GM19193 (cell line): ENCODE measurements around the gene ACSM5.

Experiments used
- POLR2A ChIP-seq: IDR thresholded peaks from 4 replicates; pipeline ENCODE4 v1.6.1; 2011; ENCODE audit not compliant: insufficient read depth, insufficient read length; ENCODE audit errors: extremely low read depth

The ACSM5 gene

DNA sequence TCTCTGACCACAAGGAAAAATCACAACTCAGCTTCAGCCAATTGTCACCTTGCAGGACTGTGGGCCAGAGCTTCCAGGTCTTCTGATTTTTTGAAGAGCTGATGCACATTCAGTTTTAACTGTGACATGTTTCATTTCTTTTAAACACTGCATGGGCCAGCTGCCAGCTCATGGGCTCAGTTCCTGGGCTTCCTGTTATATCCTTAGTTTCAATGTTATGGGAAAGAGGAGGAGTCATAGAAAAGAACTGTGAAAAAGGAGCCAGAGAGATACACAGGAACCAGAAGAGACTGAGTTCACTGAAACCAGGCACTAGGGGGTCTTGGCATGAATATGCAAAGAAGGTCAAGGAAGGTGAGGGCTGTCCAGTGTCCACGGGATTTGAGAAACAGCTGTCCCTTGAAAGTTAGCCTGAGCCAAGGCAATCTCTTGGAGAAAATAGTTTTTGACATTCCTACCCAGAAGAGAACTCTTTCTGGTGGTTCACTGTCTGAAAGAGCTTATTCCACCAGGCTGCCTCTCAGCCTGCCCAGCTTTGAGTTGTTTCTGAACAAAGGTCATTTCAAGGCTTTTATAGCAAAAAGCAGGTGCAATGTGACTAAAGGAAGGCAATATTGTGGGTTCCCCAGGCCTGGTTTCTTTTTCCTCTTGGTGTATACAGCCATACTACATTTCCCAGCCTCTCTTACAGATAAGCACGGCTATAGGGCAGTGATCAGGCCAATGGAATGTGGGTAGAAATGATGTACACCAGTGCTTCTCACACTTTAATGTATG, 15.3 kb upstream of the ACSM5 start:
- TF ChIP-seq POLR2A, result no peak

- TF ChIP-seq POLR2A, result no peak
Measured at GRCh38 chr16:20395946-20396345, 13.4 kb upstream of the ACSM5 start.

- no peak for TF ChIP-seq POLR2A
Measured at GRCh38 chr16:20396846-20397467, 12.4 kb upstream of the ACSM5 start.

DNA sequence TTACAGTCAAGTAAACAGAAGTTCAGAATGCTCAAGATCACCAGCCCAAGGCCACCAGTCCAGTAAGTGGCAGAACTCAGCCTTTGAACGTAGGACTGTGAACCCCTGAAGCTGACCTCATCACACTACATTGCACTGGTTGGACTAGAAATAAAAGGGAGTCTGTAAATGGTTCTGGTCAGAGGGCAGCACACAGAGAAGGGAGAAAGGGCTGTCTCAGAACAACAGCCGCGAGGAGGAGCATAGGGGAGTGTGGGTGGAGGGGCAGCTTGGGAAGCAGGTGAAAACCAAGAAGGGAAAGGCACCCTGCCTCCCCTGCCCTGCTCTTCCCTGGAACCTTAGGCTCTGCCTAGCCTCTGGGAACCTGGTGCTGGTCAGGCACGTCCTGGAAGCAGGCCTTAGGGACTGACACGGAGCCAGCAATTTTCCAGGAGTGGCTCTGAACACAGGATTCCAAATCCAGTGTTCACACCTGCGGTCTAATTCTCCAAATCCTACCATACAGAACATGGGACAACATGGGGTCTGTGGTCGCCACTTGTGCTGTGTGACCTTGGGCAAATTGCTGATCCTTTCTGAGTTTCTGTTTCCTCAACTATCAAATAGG, 11.8 kb upstream of the ACSM5 start:
- TF ChIP-seq POLR2A, result no peak

DNA sequence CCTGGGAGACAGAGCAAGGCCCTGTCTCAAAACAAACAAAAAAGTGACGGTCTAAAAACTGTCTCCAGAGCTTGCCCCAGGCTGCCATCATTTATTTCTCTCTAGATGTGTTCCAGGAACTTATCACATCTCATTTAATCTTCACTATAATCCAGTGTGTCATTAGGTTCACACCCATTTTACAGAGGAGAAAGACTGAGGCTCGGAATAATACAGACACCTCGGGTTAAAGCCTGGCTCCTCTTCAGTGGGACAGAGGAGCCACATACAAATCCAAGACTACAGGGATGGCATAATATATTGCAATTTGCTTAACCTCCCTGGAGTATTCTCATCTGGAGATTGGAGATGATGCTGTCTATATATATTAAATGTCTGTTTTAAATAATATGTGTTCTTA, 10.7 kb upstream of the ACSM5 start:
- no peak for TF ChIP-seq POLR2A

DNA sequence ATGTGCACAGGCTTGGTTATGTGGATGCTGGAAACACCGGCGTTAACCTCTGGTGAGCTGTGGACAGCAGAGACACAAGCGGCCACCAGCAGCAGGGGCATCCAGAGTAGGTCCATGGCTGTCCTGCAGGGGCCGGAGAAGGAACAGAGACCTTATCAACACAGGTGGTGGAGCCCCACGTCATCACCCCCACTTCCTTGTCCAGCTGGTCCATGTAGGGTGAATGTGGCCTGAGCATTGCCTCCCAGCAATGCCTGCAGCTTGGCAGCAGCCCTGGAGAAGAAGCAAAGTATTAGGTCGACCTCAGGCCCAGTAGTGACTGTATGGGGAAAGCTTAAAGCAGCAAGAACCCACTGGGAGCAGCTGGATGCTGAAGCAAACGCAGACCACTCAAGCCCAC, 10.1 kb upstream of the ACSM5 start:
- no peak for TF ChIP-seq POLR2A

DNA sequence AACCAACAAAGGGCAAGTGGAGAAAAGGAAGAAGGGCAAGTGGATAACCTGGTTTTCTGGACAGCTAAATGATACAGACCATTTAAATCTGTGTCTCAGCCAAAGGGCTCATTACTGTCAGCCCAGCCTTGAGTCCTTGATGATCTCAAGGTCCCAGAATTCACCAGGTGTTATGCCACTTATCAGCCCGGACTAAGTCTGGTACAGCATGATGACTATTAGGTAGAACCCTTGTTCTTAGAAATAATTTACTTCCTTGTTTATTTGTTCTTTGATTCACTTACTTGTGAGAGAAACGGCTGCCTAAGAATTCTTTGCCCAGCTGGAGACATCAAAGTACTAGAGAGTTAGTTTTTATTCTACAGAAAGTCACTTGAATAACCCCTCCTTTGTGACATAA, 8.3 kb upstream of the ACSM5 start:
- no peak for TF ChIP-seq POLR2A

DNA sequence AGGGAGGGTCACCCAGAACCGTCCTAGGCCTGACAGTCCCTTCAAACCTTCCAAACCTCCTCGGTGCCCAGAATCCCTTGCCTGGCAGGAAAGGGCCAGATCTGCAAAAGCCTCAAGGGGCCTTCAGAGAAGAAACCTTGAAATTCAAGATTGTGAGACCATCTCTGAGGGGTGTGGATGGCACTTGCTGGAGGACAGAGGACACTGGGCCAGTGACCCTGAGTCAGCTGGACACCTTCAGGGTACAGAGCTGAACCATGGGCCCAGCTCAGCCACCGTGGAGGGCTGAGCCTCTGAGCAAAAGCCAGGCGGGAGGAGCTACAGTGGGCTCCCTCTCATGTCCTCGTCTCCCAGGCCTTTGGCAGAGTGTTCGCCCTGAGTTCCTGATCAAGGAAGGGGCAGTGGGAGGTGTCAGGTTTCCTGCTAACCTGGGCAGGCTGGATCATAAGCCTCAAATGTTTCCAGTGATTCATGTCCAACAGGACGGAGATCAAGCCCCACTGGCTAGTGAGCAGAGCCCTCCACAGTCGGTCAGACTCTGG, 7.8 kb upstream of the ACSM5 start:
- TF ChIP-seq POLR2A, result no peak

DNA sequence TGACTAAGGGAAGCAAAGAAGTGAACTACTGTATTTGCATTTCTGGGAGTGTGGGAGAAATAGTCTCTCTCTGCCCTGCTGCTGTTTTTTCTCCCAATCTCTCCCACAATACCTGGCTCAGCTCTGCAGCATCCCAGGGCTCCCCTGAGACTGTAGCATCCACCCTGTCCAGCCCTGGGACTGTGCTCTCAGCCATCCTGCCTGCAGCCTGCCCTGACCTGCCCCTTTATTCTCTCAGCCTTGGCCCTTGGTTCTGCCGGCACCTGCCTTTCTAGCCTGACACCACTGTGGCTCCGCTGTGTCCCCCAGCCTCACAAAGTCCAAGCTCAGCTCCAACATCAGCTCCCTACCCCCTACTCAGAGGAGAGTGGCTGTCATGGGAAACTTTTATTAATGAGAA, 6.7 kb upstream of the ACSM5 start:
- no peak for TF ChIP-seq POLR2A

- TF ChIP-seq POLR2A, result no peak
Measured at GRCh38 chr16:20404637-20405036, 4.7 kb upstream of the ACSM5 start, which contains the start of gene PDILT. Gene PDILT (minus strand): TSS chr16:20404737. CDS start chr16:20399300, 5,437 bp downstream.

DNA sequence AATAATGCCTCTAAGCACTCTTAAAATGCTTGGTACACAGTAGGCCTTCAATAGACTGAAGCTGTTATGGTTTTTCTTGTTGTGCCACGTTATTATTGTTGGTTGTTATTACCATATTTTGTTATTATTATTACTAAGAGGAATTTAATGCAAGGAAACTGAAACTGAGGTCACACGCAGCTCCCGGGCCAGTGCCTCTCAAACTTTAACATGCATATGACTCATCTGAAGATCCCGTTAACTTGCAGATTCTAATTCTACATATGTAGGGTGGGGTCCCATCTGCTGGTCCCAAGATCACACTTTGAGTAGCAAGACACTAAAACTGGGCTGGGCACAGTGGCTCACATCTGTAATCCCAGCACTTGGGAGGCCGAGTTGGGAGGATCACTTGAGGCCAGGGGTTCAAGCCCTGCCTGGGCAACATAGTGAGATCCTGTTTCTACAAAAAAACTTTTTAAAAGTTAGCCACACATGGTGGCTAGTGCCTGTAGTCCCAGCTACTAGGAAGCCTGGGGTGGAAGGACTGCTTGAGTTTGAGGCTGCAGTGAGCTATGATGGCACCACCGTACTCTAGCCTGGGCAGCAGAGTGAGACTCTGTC, 888 bp downstream of the ACSM5 start:
- TF ChIP-seq POLR2A, result no peak

GRCh38 chr16:20411055-20411454, 1.7 kb downstream of the ACSM5 start:
- TF ChIP-seq POLR2A, result no peak

DNA sequence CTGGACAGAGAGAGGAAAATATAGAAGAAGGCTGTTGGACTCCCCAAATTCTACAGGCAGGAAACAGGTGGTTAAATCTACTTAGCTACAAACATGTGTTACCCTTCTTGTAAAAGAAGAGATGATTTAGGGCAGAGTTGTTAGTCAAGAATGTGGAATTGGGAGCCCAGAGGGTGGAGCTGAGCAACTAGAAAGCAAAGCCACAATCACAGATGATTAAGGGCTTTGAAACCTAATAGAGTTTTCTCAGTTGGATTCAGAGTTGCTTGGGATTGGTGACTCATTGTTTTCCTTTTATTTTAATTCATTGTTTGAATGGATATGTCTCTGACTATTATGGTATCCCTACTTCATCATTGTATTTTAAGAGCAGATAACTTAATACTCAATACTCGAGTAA, 6.2 kb downstream of the ACSM5 start:
- TF ChIP-seq POLR2A, result no peak

DNA sequence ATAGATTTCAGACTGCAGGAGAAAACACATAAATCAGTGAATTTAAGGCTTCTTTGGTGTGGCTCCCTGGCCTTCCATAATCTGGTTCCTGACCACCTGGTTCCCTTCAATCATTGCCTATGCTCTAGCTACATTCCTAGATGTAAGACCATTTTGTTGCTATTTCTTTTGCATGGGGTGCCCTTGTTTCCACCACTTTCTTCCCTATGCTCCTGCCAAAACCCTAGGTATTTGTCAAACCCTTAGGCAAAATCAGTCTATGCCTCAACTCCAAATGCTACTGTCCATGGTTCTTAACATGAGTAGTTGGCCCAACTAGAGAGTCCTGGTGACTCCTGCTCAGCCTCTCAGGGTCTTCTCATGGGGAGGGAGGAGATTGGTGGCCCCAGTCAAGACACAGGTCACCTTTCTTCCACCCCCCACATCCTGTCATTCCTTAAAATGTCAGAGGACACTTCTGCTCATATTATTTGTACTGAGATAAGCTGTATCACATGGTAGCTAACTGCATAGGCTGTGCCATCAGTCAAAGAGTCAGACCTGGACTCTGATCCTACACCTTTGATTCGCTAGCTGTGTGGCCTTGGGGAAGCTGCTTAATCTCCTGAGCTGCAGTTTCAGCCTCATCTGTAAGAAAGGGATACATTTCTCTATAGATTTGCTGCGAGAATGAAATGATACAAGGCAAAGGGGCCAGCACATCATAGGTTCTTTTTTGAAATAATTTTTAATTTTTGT, 15.0 kb downstream of the ACSM5 start:
- no peak for TF ChIP-seq POLR2A

GRCh38 chr16:20430948-20431347, 21.6 kb downstream of the ACSM5 start:
- TF ChIP-seq POLR2A, result no peak
